NT2/D1 (cell line): ENCODE measurements around the gene TMED8.

Experiments used
- YY1 ChIP-seq: IDR thresholded peaks from 2 replicates; pipeline ENCODE4 v1.6.1; 2011; ENCODE audit not compliant: insufficient read length, insufficient read depth
- ZNF274 ChIP-seq: IDR thresholded peaks from 2 replicates; pipeline ENCODE4 v1.6.1; 2011; ENCODE audit warnings: mild to moderate bottlenecking, low read depth, low read length

DNA sequence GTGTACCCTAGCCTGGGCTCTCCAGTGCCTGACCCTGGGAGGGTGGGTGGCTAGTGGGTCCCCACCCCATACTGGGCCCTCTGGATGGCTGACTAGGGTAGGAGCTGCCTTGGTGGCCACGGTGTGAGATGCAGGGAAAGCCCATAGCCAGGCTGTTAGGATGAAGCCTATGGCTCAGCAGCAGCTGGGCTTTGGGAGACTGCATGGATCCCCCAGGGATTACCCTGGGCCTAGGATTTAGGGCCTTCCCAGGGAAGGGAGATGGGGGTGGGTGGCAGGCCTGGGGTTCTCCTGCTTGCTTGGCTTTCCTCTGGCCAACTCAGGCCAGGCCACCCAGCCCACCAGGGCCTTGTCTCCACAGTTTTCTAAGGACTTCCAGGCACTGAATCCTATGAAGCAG, 49.8 kb downstream of the TMED8 start:
- no peak for TF ChIP-seq ZNF274
- TF ChIP-seq YY1: no peak
